Posterior cingulate gyrus (tissue), 11 donors: ENCODE measurements around the gene PDSS2.
"Not testable (repeated sequence)": the region's sequence is repeated elsewhere in the genome, so short reads cannot be mapped to it uniquely, and the experiment has no call there.

Source experiments
- DNase-seq, 10 donors: peaks; one replicate each; pipeline versions ENCODE4 v3.0.0 to v3.0.0-alpha.2; 2020 to 2021; ENCODE audit warnings: mixed read lengths in 3 of 10
- intact Hi-C: fragments of 100-400 bp; cut with DNase I; formaldehyde crosslinking; loops from one replicate; pipeline ENCODE4 v1.15.1; 2023

Gene PDSS2

GRCh38 chr6:107479089-107479690, 19.8 kb upstream of the PDSS2 start:
- no peak for DNase-seq
- intact Hi-C loops, result no loop called here

GRCh38 chr6:107475826-107476225, 16.5 kb upstream of the PDSS2 start:
- intact Hi-C loops, DNase-seq: not testable (repeated sequence)

GRCh38 chr6:107475360-107475759, 16.0 kb upstream of the PDSS2 start:
- intact Hi-C loops, DNase-seq: not testable (repeated sequence)

- intact Hi-C loops, result no loop called here
- no peak for DNase-seq
Measured at GRCh38 chr6:107473660-107474059, 14.3 kb upstream of the PDSS2 start.

GRCh38 chr6:107470364-107470763, 11.0 kb upstream of the PDSS2 start:
- DNase-seq, result no peak
- intact Hi-C loops, result no loop called here

- no peak for DNase-seq
- intact Hi-C loops, result no loop called here
Measured at GRCh38 chr6:107466062-107466461, 6.7 kb upstream of the PDSS2 start.

- no peak for DNase-seq
- intact Hi-C loops, result no loop called here
Measured at GRCh38 chr6:107460083-107460631, 793 bp upstream of the PDSS2 start.

- DNase-seq, result peak in 6 of 10 donors; percentile 2 to 84 (median 44)
- intact Hi-C loops, result loop anchor here (1.0 to 5.0 kb wide), 3 partner anchors 31 to 344 kb away; partner anchors contain the start of gene BEND3
Measured at GRCh38 chr6:107458672-107459282, 587 bp downstream of the PDSS2 start.

GRCh38 chr6:107448776-107449175, 10.6 kb downstream of the PDSS2 start:
- intact Hi-C loops, result no loop called here

GRCh38 chr6:107447663-107448216, 11.6 kb downstream of the PDSS2 start:
- intact Hi-C loops, result no loop called here
- no peak for DNase-seq

More at GRCh38 chr6:107448776-107449175, 10.6 kb downstream of the PDSS2 start:
- DNase-seq, result no peak

- intact Hi-C loops, result no loop called here
- DNase-seq, result no peak
Measured at GRCh38 chr6:107444277-107444676, 15.1 kb downstream of the PDSS2 start.

GRCh38 chr6:107443608-107444267, 15.6 kb downstream of the PDSS2 start:
- DNase-seq, result no peak
- intact Hi-C loops, result no loop called here

- DNase-seq, result no peak
- intact Hi-C loops, result no loop called here
Measured at GRCh38 chr6:107442938-107443607, 16.3 kb downstream of the PDSS2 start.

- intact Hi-C loops, result no loop called here
- no peak for DNase-seq
Measured at GRCh38 chr6:107441682-107442081, 17.7 kb downstream of the PDSS2 start.

GRCh38 chr6:107440936-107441335, 18.4 kb downstream of the PDSS2 start:
- no peak for DNase-seq
- intact Hi-C loops, result no loop called here

- no peak for DNase-seq
- intact Hi-C loops, result no loop called here
Measured at GRCh38 chr6:107439406-107439805, 20.0 kb downstream of the PDSS2 start.

GRCh38 chr6:107437691-107438090, 21.7 kb downstream of the PDSS2 start:
- intact Hi-C loops, result no loop called here
- DNase-seq, result no peak

GRCh38 chr6:107436881-107437280, 22.5 kb downstream of the PDSS2 start:
- DNase-seq, result no peak
- intact Hi-C loops, result no loop called here

GRCh38 chr6:107435798-107436197, 23.6 kb downstream of the PDSS2 start:
- DNase-seq, result no peak
- intact Hi-C loops, result no loop called here

- DNase-seq, result no peak
- intact Hi-C loops, result no loop called here
Measured at GRCh38 chr6:107434812-107435211, 24.6 kb downstream of the PDSS2 start.

GRCh38 chr6:107425951-107426350, 33.4 kb downstream of the PDSS2 start:
- DNase-seq, intact Hi-C loops: not testable (repeated sequence)
